DOHH2 (cell line): ENCODE measurements around the gene AZGP1.
"Not testable (repeated sequence)": the region's sequence is repeated elsewhere in the genome, so short reads cannot be mapped to it uniquely, and the experiment has no call there.

Source experiments
- H3F3A ChIP-seq: fragments of 200-600 bp; sonication (generic), shearing (Covaris generic); 2 replicates; pipeline ENCODE4 v1.6.0; 2016; ENCODE audit warnings: antibody characterized with exemption, mild to moderate bottlenecking; ENCODE audit not compliant: control insufficient read depth, insufficient read depth
- H3K27ac ChIP-seq: fragments of 200-600 bp; sonication (generic); 2 replicates; pipeline ENCODE4 v1.5.1; 2014; ENCODE audit warnings: low read depth, mild to moderate bottlenecking, low read length, moderate library complexity
- H3K27me3 ChIP-seq: fragments of 200-600 bp; sonication (generic); 2 replicates; pipeline ENCODE4 v1.6.1; 2014; ENCODE audit warnings: mild to moderate bottlenecking, low read length, mixed read lengths; ENCODE audit not compliant: control insufficient read depth
- H3K36me3 ChIP-seq: fragments of 200-600 bp; sonication (generic); 2 replicates; pipeline ENCODE4 v1.6.1; 2014; ENCODE audit warnings: mild to moderate bottlenecking, low read length, moderate library complexity, mixed read lengths; ENCODE audit not compliant: control insufficient read depth
- H3K4me1 ChIP-seq: fragments of 200-600 bp; sonication (generic); 2 replicates; pipeline ENCODE4 v1.6.1; 2014; ENCODE audit warnings: mild to moderate bottlenecking, low read length, mixed read lengths; ENCODE audit not compliant: control insufficient read depth
- H3K4me2 ChIP-seq: fragments of 200-600 bp; sonication (generic); 2 replicates; pipeline ENCODE4 v1.6.0; 2014; ENCODE audit warnings: mild to moderate bottlenecking, low read length, moderate library complexity
- H3K4me3 ChIP-seq: fragments of 200-600 bp; sonication (generic); 2 replicates; pipeline ENCODE4 v1.5.1; 2014; ENCODE audit warnings: mild to moderate bottlenecking, low read length, mixed read lengths
- H3K79me2 ChIP-seq: fragments of 200-600 bp; sonication (generic); 2 replicates; pipeline ENCODE4 v1.6.1; 2014; ENCODE audit warnings: mild to moderate bottlenecking, low read length, mixed read lengths; ENCODE audit not compliant: control insufficient read depth
- H3K9me2 ChIP-seq: fragments of 200-600 bp; sonication (generic); replicated peaks from 2 replicates; pipeline ENCODE4 v1.6.1; 2014; ENCODE audit warnings: mild to moderate bottlenecking, low read length, mixed read lengths; ENCODE audit not compliant: control insufficient read depth
- H3K9me3 ChIP-seq: fragments of 200-600 bp; sonication (generic); 2 replicates; pipeline ENCODE4 v1.6.1; 2014; ENCODE audit warnings: antibody characterized with exemption, low read length, mixed read lengths; ENCODE audit not compliant: control insufficient read depth, insufficient read depth
- H4K20me1 ChIP-seq: fragments of 200-600 bp; sonication (generic); 2 replicates; pipeline ENCODE4 v1.6.0; 2014; ENCODE audit warnings: low read depth, mild to moderate bottlenecking, antibody characterized with exemption, low read length, moderate library complexity; ENCODE audit not compliant: control insufficient read depth, insufficient read depth
- EZH2phosphoT487 ChIP-seq: fragments of 200-600 bp; sonication (generic); IDR thresholded peaks from 2 replicates; pipeline ENCODE4 v1.6.1; 2017; ENCODE audit warnings: borderline replicate concordance, mild to moderate bottlenecking, antibody characterized with exemption, low read length, moderate library complexity, mixed read lengths
- TF ChIP-seq, protein P1 (sequence below): fragments of 200-600 bp; sonication (generic); IDR thresholded peaks from one replicate; pipeline ENCODE4 v1.5.1; 2014; ENCODE audit warnings: antibody characterized with exemption, mild to moderate bottlenecking, low read depth, low read length; ENCODE audit not compliant: poor library complexity, severe bottlenecking

AZGP1 gene

DNA sequence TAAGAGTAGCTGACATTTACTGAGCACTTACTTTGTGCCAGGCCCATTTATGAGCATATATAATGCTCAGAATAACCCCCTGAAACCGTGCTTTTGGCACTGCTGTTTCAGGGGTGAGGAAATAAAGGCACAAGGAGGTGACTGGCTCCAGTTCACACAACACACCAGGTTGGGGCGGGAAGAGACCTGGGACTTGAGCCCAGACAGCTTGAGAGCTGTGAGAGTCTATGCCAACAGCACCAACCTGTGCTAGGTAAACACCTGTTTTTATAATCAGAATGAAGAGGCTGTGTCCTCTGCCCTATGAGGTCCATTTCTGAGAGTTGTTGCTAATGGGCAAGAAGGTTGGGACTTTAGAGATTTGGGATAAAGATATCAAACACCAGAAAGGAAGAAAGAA lies 8.8 kb upstream of the AZGP1 start:
- no peaks in the 10 kb centered on the region for H3F3A ChIP-seq
- TF ChIP-seq EZH2phosphoT487 = no peak
- TF ChIP-seq, protein P1, sequence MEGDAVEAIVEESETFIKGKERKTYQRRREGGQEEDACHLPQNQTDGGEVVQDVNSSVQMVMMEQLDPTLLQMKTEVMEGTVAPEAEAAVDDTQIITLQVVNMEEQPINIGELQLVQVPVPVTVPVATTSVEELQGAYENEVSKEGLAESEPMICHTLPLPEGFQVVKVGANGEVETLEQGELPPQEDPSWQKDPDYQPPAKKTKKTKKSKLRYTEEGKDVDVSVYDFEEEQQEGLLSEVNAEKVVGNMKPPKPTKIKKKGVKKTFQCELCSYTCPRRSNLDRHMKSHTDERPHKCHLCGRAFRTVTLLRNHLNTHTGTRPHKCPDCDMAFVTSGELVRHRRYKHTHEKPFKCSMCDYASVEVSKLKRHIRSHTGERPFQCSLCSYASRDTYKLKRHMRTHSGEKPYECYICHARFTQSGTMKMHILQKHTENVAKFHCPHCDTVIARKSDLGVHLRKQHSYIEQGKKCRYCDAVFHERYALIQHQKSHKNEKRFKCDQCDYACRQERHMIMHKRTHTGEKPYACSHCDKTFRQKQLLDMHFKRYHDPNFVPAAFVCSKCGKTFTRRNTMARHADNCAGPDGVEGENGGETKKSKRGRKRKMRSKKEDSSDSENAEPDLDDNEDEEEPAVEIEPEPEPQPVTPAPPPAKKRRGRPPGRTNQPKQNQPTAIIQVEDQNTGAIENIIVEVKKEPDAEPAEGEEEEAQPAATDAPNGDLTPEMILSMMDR = no peak
- no peaks in the 10 kb centered on the region for H3K9me3 ChIP-seq

DNA sequence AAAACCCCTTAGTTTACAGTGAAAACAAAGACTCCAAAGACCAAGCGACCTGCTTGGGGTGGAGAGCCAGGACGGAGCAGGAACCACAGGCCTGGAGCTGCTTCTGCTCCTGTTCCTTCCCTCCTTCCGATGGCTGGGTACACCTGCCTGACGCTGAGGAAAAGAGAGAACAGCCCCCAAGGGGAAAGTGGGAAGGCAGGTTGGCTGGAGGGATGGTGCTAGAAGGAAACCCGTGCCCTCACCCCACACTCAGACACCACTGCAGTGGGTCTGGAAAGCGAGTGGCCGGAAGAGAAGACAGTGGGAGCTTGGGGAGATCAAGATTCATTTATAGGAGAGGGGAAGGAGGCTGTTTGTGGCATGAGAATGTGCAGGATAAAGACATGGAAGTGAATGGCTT lies 5.2 kb upstream of the AZGP1 start:
- not testable (repeated sequence) for H3K27ac ChIP-seq, H3K36me3 ChIP-seq, H4K20me1 ChIP-seq, H3K4me3 ChIP-seq, H3K9me2 ChIP-seq, H3F3A ChIP-seq, H3K79me2 ChIP-seq, H3K4me2 ChIP-seq, H3K9me3 ChIP-seq
- H3K4me1 ChIP-seq = peaks cover 20% of the 10 kb centered on the region
- peaks cover 37% of the 10 kb centered on the region for H3K27me3 ChIP-seq

More for the DNA sequence above, 8.8 kb upstream of the AZGP1 start:
- Histone ChIP-seq H3K4me1 (peaks cover 21% of the 10 kb centered on the region), H3K4me2 (no peak overlapping the region), H3K27ac (no peak overlapping the region), H4K20me1 (no peaks in the 10 kb centered on the region), H3K9me2 (no peaks in the 10 kb centered on the region), H3K4me3 (no peak overlapping the region), H3K79me2 (no peaks in the 10 kb centered on the region), H3K27me3 (peaks cover 46% of the 10 kb centered on the region), H3K36me3 (no peaks in the 10 kb centered on the region)

DNA sequence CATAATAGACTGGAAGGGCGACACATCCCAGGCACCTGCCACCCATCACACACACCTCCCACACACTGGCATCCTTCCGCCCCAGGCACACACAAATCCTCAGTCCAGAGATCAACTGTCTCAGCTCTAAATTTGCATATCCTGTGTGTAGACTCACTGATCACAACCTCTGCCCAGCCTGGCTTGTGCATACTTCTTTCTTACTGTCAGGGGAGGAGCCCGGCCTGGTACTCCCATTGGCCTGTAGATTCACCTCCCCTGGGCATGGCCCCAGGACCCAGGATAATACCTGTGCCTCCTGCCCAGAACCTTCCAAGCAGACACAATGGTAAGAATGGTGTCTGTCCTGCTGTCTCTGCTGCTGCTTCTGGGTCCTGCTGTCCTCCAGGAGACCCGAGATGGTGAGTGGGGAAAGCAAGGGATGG lies 4.6 kb upstream of the AZGP1 start:
- Histone ChIP-seq H3K4me1 (peaks cover 25% of the 10 kb centered on the region), H3K27me3 (peaks cover 31% of the 10 kb centered on the region), H3K4me2 (peak overlapping the region; percentile 65), H3K4me3 (peak overlapping the region; percentile 49)
- H3K9me2 ChIP-seq, H4K20me1 ChIP-seq, H3K27ac ChIP-seq, H3K79me2 ChIP-seq, H3F3A ChIP-seq, H3K9me3 ChIP-seq, H3K36me3 ChIP-seq: not testable (repeated sequence)

DNA sequence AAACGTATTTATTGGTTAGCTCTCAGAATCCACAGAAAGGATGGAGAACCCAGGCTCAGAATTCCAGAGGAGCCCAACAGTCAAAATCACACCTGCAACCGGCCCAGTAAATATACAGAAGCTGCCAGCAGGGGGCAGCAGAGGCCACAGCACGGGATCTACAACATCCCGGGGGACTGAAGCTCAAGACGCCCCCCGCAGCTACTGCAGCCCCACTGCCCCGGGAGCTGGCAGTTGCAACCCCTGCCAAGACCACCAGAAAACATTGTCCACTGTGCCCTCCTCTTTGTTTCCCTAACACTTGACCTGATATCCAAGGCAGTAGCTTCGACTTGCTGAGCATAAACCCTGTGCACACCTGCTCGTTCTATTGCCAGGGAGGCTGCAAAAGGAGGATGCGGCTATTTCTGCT lies 4.0 kb upstream of the AZGP1 start:
- not testable (repeated sequence) for H3K9me3 ChIP-seq, H4K20me1 ChIP-seq, H3F3A ChIP-seq, H3K36me3 ChIP-seq, H3K9me2 ChIP-seq, H3K27ac ChIP-seq, H3K79me2 ChIP-seq
- H3K27me3 ChIP-seq = peaks cover 25% of the 10 kb centered on the region
- TF ChIP-seq, protein P1 = peak; percentile 91
- H3K4me2 ChIP-seq = peak overlapping the region; percentile 65
- peak overlapping the region; percentile 49 for H3K4me3 ChIP-seq
- peaks cover 25% of the 10 kb centered on the region for H3K4me1 ChIP-seq
